ENCODE data around the gene FKBP8.

GRCh38 chr19:18538115-18538514, 5.3 kb downstream of the FKBP8 start:
- TF ChIP-seq CTCF (IDR thresholded peaks at IDR 0.05) (no peak), POLR2A (IDR thresholded peaks at IDR 0.05) (no peak)

All from thyroid gland (tissue), 4 donors.